T-helper 2 cell treated with Interferon-gamma antibody and Interleukin-4, amounts not matched to agents 5 μg/mL and 100 μg/mL, for 36 hours (primary cell): ENCODE measurements around the gene DNAL4.
"Not testable (repeated sequence)": the region's sequence is repeated elsewhere in the genome, so short reads cannot be mapped to it uniquely, and the experiment has no call there.

ENCODE experiments used
- DNase-seq: peaks from one replicate; pipeline ENCODE4 v3.0.0; 2021; ENCODE audit warnings: low spot score
- H3K27ac Mint-ChIP-seq: one replicate; pipeline ENCODE4 v1.8.0; 2021; ENCODE audit warnings: mild to moderate bottlenecking, mixed read lengths
- H3K27me3 Mint-ChIP-seq: one replicate; pipeline ENCODE4 v1.8.0; 2021; ENCODE audit warnings: low read depth, mixed read lengths
- H3K36me3 Mint-ChIP-seq: one replicate; pipeline ENCODE4 v1.8.0; 2021; ENCODE audit warnings: low read depth, mixed read lengths
- H3K4me1 Mint-ChIP-seq: one replicate; pipeline ENCODE4 v1.8.0; 2021; ENCODE audit warnings: low read depth, mixed read lengths
- H3K4me3 Mint-ChIP-seq: one replicate; pipeline ENCODE4 v1.8.0; 2022; ENCODE audit warnings: mild to moderate bottlenecking, moderate library complexity, mixed read lengths
- H3K9me3 Mint-ChIP-seq: one replicate; pipeline ENCODE4 v1.8.0; 2021; ENCODE audit warnings: mixed read lengths

The DNAL4 gene

DNA sequence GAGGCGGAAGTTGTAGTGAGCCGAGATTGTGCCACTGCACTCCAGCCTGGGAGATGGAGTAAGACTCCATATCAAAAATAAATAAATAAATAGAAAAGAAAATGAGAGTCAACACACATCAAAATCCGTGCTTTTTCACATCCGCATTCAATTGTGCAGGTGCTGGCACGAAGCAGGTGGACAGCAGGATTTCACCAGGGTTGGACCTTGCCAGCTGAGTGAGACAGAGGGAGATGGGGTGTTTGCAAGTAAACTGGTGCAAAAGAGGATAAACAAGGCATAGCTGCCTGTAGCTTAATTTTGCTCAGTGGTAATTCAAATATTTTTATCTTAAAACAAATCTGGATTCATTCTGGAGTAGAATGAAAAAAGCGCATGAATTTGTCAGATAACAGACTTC, 23.3 kb upstream of the DNAL4 start:
- Mint-ChIP-seq H3K36me3 (no peaks in the 10 kb centered on the region), H3K4me1 (no peaks in the 10 kb centered on the region), H3K27ac (no peak overlapping the region), H3K4me3 (no peak overlapping the region), H3K27me3 (peaks cover 3% of the 10 kb centered on the region), H3K9me3 (no peaks in the 10 kb centered on the region)
- no peak for DNase-seq

DNA sequence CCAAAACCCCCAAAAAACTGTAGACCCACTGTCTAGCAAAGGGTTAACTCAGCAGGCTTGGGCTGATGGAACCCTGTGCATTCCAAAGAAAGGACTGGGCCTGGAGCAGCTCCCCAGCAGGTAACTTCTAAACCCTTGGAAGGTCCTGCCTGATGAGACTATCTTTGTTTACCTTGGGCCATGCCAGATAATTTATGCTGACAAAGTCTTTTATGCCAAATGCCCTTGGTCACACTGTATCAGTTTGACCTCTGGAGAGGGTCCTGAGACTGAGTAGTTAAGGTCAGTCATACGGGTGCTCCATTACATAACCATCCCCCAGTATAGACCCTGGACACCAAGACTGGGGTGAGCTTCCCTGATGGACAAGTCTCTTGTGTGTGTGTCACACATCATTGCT, 21.9 kb upstream of the DNAL4 start:
- Mint-ChIP-seq H3K27ac (no peak overlapping the region), H3K36me3 (no peaks in the 10 kb centered on the region)

DNA sequence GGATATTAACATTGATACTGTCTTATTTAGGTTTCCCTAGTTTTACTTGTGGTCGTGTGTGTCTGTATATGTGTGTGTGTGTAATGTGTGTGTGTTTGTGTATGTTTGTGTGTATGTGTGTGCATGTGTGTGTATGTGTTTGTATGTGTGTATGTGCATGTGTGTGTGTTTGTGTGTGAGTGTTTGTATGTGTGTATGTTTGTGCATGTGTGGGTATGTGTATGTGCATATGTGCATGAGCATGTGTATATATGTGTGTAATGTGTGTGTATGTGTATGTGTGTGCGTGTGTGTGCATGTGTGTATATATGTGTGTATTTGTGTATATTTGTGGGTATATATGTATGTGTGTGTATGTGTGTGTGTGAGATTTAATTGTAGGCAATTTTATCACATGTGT, 17.3 kb upstream of the DNAL4 start:
- Mint-ChIP-seq H3K9me3 (peaks cover 6% of the 10 kb centered on the region), H3K4me1 (no peaks in the 10 kb centered on the region), H3K4me3 (no peak overlapping the region), H3K27me3 (peaks cover 8% of the 10 kb centered on the region), H3K36me3 (no peaks in the 10 kb centered on the region), H3K27ac (no peak overlapping the region)
- no peak for DNase-seq

More for the DNA sequence above, 21.9 kb upstream of the DNAL4 start:
- DNase-seq = no peak
- H3K9me3 Mint-ChIP-seq = no peaks in the 10 kb centered on the region
- H3K27me3 Mint-ChIP-seq = peaks cover 3% of the 10 kb centered on the region
- H3K4me1 Mint-ChIP-seq = no peaks in the 10 kb centered on the region
- no peak overlapping the region for H3K4me3 Mint-ChIP-seq

DNA sequence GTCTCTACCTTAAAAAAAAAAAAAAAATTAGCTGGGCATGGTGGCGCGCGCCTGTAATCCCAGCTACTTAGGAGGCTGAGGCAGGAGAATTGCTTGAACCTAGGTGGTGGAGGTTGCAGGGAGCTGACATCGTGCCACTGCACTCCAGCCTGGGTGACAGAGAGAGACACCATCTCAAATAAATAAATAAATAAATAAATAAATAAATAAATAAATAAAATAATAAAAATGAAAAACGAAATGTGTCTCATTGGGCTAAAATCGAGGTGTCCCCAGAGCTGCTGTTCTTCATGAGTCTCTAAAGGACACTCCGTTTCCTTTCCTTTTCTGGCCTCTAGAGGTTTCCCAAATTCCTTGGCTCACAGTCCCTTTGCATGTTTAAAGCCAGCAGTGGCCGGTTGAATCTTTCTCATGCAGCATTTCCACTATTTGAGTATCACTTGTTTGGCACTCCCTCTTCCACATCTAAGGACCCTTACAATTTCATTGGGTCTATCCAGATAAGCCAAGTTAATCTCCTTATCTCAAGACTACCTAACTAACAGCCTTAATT, 11.2 kb upstream of the DNAL4 start:
- peaks cover 23% of the 10 kb centered on the region for H3K27me3 Mint-ChIP-seq
- H3K36me3 Mint-ChIP-seq, H3K4me1 Mint-ChIP-seq, H3K27ac Mint-ChIP-seq, H3K9me3 Mint-ChIP-seq, H3K4me3 Mint-ChIP-seq, DNase-seq: not testable (repeated sequence)

DNA sequence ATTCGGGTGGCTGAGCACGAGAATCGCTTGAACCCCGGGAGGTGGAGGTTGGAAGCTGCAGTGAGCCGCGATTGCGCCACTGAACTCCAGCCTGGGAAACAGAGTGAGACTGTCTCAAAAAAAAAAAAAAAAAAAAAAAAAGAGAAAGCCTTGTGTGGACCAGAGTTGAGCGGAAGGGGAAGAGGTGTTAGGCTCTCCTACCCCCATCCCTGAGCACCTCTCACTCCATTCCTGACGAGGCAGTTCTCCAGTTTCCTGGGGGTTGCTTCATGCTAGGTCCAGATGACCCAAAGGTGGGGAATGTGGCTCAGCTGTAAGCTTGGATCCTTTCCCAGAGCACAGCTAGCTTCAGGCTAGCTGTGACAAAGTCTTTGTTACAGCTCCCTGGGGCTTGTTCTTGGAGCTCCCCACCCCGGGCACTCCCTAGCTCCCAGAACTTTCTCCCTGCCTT, 8.8 kb upstream of the DNAL4 start:
- peaks cover 5% of the 10 kb centered on the region for H3K4me1 Mint-ChIP-seq
- H3K27me3 Mint-ChIP-seq = peaks cover 25% of the 10 kb centered on the region
- H3K36me3 Mint-ChIP-seq = no peaks in the 10 kb centered on the region
- H3K4me3 Mint-ChIP-seq = no peak overlapping the region
- DNase-seq = no peak
- H3K27ac Mint-ChIP-seq = no peak overlapping the region
- no peaks in the 10 kb centered on the region for H3K9me3 Mint-ChIP-seq

DNA sequence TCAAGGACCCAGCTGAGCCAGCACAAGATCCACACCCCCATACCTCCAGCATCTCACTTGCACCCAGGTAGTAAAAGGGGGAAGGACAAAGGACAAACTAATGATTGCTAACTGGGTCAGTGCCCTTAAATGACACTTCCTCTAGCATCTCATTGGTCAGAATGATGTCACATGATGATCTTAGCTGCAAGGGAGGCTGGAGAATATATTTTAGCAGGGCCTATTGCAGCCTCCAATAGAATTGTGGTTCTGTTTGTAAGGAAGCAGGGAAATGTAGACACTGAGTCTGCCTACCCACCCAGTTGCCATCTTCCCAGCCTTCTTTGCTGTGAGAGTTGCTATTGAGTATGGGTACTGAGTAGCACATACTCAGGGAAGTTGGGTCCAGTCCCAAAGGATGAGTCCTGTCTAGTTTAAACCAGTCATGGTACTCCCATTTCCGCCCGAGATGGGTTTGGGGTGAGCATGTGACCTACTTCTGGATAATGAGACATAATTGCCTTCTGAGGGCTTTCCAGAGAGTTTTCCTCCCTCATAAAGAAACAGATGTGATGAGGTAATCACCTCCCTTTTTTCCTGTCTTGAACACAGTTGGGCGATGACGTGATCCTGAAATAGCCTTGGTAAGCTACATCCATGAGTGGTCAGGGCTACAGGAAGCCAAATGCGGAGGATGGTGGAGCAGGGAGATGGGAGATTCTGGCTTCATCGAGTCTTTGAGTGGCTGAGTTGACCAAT, 5.5 kb upstream of the DNAL4 start:
- Mint-ChIP-seq H3K36me3 (no peaks in the 10 kb centered on the region), H3K9me3 (no peaks in the 10 kb centered on the region), H3K27ac (no peak overlapping the region), H3K4me3 (no peak overlapping the region), H3K27me3 (peaks cover 33% of the 10 kb centered on the region), H3K4me1 (peaks cover 5% of the 10 kb centered on the region)
- no peak for DNase-seq

DNA sequence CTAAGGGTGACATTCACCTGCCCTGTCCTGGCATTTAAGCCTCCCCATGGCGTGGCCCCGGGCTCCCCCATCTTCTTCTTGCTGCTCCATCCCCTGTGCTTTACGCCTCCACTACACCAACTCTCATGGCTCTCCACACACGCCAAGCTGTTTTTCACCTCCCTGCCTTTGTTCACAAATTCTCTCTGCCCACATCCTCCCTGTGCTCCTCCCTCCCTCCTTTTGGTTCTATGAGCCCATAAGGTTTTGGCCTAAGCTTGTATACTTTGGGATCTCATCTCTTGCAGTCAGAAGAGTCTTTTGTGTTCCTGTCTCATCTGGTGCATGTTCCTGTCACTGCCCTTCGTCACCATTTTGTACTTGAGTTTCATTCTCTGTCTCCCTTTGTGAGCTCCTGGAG, 4.6 kb upstream of the DNAL4 start:
- Mint-ChIP-seq H3K27ac (no peak overlapping the region), H3K4me3 (no peak overlapping the region), H3K27me3 (peaks cover 25% of the 10 kb centered on the region), H3K4me1 (peaks cover 8% of the 10 kb centered on the region), H3K36me3 (no peaks in the 10 kb centered on the region), H3K9me3 (no peaks in the 10 kb centered on the region)
- no peak for DNase-seq

DNA sequence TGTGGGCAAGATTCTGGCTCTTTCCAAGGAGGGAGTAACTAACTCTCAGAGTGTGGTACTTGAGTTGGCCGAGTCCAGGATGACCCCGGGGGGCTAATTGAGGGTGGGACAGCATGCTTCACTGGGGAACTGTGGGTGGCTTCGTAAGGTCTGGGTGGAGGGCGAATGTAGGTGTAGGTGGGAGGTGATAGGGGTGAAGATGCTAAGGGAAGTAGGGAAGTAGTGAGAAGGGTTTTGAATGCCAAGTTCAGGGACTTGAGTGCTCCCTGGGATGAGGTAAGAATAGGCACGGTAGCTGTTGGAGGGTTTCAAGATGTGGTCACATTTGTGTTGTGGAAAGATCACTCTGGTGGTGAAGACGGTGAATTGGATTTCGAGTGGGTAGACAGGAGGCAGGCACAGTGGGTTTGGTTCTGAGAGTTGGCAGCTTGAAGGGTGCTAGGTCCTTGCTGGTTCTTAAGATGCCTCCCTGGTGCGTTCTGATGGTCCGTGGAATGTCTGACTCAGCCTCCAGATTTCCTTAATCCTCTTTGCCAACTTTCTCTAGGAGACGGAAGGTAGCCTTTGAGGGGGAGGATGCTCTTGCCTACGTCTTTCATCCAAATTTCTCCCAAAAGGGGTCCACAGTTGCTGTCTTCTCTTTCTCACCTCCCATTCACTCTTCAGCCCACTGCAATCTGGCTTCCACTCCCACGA, 2.5 kb upstream of the DNAL4 start:
- no peak overlapping the region for H3K27ac Mint-ChIP-seq
- no peaks in the 10 kb centered on the region for H3K9me3 Mint-ChIP-seq
- DNase-seq = no peak
- no peaks in the 10 kb centered on the region for H3K36me3 Mint-ChIP-seq
- no peak overlapping the region for H3K4me3 Mint-ChIP-seq
- peaks cover 15% of the 10 kb centered on the region for H3K4me1 Mint-ChIP-seq
- peaks cover 20% of the 10 kb centered on the region for H3K27me3 Mint-ChIP-seq

DNA sequence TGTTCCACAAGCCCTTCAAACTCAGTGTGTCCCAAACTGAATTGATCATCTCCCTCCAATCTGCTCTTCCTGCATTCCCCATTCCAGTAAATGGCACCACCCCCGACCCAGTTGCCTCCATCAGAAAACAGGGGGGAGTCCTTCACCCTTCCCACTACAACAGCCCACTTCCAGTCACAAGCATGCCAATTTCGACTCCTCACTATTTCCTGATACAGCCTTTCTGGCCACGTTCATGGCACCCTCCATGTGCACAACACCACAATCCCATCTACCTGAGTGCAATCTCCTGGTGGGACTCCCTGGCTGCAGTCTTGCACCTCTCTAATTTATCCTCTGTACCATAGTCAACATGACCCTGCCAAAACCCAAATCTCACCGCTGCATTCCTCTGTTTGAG, 1.6 kb upstream of the DNAL4 start:
- no peak overlapping the region for H3K27ac Mint-ChIP-seq

DNA sequence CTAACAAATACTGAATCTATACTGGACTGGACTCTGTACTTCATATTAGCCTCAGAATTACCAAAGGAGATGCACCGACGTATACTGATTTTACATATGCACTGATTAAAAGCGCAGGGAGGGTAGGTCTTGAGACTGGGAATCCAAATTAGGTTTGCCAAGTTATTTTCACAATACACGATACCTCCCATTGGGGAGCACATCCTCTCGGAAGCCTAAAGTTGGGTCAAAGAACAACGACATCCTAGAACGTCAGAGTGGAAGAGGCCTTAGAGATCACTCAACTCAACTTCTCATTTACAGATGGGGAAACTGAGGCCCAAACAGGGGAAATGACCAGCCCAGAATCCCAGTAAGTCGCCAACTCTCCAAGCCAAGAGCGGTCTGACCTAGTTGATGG, 626 bp downstream of the DNAL4 start:
- no peaks in the 10 kb centered on the region for H3K36me3 Mint-ChIP-seq
- peaks cover 10% of the 10 kb centered on the region for H3K4me1 Mint-ChIP-seq
- peak overlapping the region; percentile 66 for H3K27ac Mint-ChIP-seq
- H3K4me3 Mint-ChIP-seq = peak overlapping the region; percentile 81
- no peak for DNase-seq
- peaks cover 9% of the 10 kb centered on the region for H3K27me3 Mint-ChIP-seq
- no peaks in the 10 kb centered on the region for H3K9me3 Mint-ChIP-seq

More for the DNA sequence above, 1.6 kb upstream of the DNAL4 start:
- H3K4me3 Mint-ChIP-seq = peak overlapping the region; percentile 2
- no peak for DNase-seq
- peaks cover 15% of the 10 kb centered on the region for H3K4me1 Mint-ChIP-seq
- H3K9me3 Mint-ChIP-seq = no peaks in the 10 kb centered on the region
- peaks cover 15% of the 10 kb centered on the region for H3K27me3 Mint-ChIP-seq
- no peaks in the 10 kb centered on the region for H3K36me3 Mint-ChIP-seq

DNA sequence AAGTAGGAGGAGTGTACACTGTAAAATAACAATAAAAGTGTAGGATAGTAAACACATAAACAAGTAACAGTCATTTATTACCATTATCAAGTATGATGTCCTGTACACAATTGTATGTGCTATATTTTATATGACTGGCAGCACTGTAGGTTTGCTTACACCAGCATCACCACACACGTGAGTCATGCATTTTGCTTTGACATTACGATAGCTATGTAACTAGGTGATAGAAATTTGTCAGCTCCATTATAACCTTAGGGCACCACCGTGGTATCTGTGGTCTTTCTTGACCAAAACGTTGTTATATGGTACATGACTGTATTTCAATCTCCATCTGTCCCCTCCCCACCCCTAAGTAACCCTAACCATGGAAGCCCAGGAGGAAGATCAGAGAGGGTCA, 1.1 kb downstream of the DNAL4 start:
- Mint-ChIP-seq H3K4me3 (peak overlapping the region; percentile 81), H3K9me3 (no peaks in the 10 kb centered on the region), H3K27me3 (peaks cover 8% of the 10 kb centered on the region), H3K36me3 (no peaks in the 10 kb centered on the region), H3K27ac (peak overlapping the region; percentile 66), H3K4me1 (peaks cover 10% of the 10 kb centered on the region)
- DNase-seq = peak; percentile 8

DNA sequence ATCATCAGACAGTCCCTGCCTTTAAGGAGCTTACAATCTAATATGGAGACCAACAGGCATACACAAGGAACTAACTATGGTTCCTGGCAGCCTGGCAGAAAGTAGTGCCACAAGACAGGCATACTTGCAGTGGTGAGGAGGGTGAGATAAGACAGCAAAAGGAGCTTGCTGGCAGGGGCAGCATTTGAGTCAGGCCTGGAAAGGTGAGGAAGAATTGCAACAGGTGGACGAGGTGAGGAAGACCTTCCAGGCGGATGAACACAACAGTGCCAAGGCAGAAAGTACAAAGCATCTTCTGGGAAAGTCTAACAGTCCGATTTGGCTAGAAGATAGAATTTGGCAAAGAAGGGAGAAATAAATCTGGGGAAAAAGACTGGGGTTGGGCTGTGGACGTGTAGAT, 4.3 kb downstream of the DNAL4 start:
- no peaks in the 10 kb centered on the region for H3K27me3 Mint-ChIP-seq
- peaks cover 10% of the 10 kb centered on the region for H3K4me1 Mint-ChIP-seq
- H3K9me3 Mint-ChIP-seq = no peaks in the 10 kb centered on the region
- H3K27ac Mint-ChIP-seq = no peak overlapping the region
- no peaks in the 10 kb centered on the region for H3K36me3 Mint-ChIP-seq
- DNase-seq = no peak
- H3K4me3 Mint-ChIP-seq = no peak overlapping the region

DNA sequence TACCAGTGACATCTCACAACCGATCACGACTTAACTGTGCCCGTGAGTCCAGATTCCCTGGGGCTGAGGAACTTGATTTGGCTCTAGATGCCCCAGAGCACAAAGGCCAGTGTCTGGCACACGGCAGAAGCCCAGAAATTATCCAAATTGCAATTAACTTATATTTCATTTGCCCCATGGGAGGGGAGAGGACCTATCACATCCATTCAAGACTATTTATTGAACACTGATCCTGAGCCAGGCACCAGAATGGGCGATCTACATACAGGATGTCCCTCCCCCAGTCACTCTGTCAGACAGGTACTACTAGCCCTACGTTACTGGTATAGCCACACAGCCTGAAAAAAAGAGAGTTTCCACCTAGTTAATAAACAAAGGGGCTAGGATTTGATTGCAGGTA, 5.1 kb downstream of the DNAL4 start:
- no peak overlapping the region for H3K4me3 Mint-ChIP-seq
- no peaks in the 10 kb centered on the region for H3K9me3 Mint-ChIP-seq
- no peaks in the 10 kb centered on the region for H3K27me3 Mint-ChIP-seq
- no peak for DNase-seq
- no peaks in the 10 kb centered on the region for H3K36me3 Mint-ChIP-seq
- no peak overlapping the region for H3K27ac Mint-ChIP-seq
- H3K4me1 Mint-ChIP-seq = peaks cover 7% of the 10 kb centered on the region

DNA sequence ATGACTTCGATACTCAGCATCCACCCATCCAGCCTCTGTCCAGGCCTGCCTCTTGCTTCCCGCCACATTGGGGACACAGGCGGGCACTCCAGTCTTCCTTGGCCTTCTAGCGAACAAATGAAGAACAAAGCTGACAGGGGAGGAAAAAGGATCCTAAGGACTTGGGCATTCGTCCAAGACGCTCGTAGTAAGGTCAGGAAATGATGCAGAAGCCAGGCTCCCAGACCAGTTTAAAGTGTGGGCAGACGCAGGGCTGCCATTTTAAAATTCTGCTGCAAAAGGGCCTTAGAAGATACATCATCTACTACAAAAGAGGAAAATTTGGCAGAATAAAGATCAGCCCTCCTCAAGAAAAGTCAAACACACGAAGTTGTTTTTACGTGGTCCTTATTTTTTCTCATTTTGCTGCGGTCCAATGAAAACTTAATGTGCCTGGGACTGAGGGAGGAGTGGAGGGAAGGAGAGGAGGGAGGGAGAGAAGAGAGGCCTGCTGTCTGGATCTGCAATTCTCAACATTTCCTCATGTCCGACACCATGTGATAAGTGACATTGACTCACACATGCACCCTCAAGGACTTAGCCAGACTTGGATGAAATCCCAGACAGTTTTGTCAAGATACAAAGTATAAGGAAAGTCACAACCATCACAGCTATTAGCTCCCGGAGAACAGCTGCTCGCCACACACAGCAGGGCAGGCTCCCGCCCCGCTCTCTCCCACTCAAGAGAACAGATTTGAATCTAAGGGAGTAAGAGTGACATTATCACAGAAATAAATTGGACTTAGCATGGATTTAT, 5.7 kb downstream of the DNAL4 start:
- Mint-ChIP-seq H3K27me3 (no peaks in the 10 kb centered on the region), H3K36me3 (no peaks in the 10 kb centered on the region), H3K4me1 (peaks cover 5% of the 10 kb centered on the region), H3K27ac (no peak overlapping the region), H3K9me3 (no peaks in the 10 kb centered on the region), H3K4me3 (no peak overlapping the region)
- no peak for DNase-seq
